ENCODE measurements around the gene CLPTM1L.

Gene CLPTM1L

GRCh38 chr5:1270426-1270825, 74.5 kb downstream of the CLPTM1L start:
- no peak for DNase-seq

- no peak for DNase-seq
Measured at GRCh38 chr5:1268666-1269065, 76.2 kb downstream of the CLPTM1L start.

GRCh38 chr5:1268056-1268455, 76.8 kb downstream of the CLPTM1L start:
- no peak for DNase-seq

Measured in right forelimb (tissue), 1 donor.